A549 (cell line): Measurements from ENCODE around the gene LYSMD1. TPM values are rescaled to one million over a fixed set of nuclear protein-coding genes. Genes with fewer than 3 reads are reported as not detected.

Source experiments
- ATAC-seq, 2 experiments: fragments of 200-7000 bp in 1 of 2; fragments of >200 bp in 1 of 2; cut with Nextera tagmentation in 1 of 2; cut with Tn5 transposase in 1 of 2; 3 replicates each; pipeline versions ENCODE4 v1.8.0 to v1.9.1; 2018 to 2020; ENCODE audit warnings: mild to moderate bottlenecking in 1 of 2, moderate library complexity in 1 of 2
- CTCF ChIA-PET: fragments of 300-600 bp; sonication (Branson Sonifier 250); formaldehyde crosslinking; extraction: SDS; loops from one replicate; lab custom pipeline; 2021; ENCODE audit warnings: antibody characterized with exemption, inconsistent platforms; lab: Yijun Ruan, JAX
- POLR2A ChIA-PET: fragments of 350-600 bp; formaldehyde crosslinking; extraction: SDS; loops from one replicate; lab custom pipeline; 2021; ENCODE audit warnings: antibody characterized with exemption, inconsistent platforms; lab: Yijun Ruan, JAX
- DNase-seq, 2 experiments: peaks; one replicate each; pipeline versions ENCODE4 v3.0.0 to v3.0.0-alpha.2; 2011 to 2016; ENCODE audit warnings: low read depth in 1 of 2, low spot score in 1 of 2
- FAIRE-seq: peaks from 2 replicates; lab custom pipeline; 2011; peaks lifted over from hg19 to GRCh38; lab: Jason Lieb, UNC
- H3K27ac ChIP-seq, 2 experiments: fragments of >200 bp; sonication (Bioruptor Twin); formaldehyde crosslinking; 3 replicates each; pipeline ENCODE4 v1.5.1; 2016 to 2017
- H3K4me1 ChIP-seq: fragments of >200 bp; sonication (Bioruptor Twin); formaldehyde crosslinking; 3 replicates; pipeline ENCODE4 v1.6.1; 2016
- H3K4me2 ChIP-seq: fragments of >200 bp; sonication (Bioruptor Twin); formaldehyde crosslinking; 3 replicates; pipeline ENCODE4 v1.6.1; 2016
- H3K4me3 ChIP-seq: fragments of >200 bp; sonication (Bioruptor Twin); formaldehyde crosslinking; 3 replicates; pipeline ENCODE4 v1.5.1; 2016
- H3K9me3 ChIP-seq: fragments of >200 bp; sonication (Bioruptor Twin); formaldehyde crosslinking; 3 replicates; pipeline ENCODE4 v1.6.1; 2016
- CBX8 ChIP-seq: fragments of 200-600 bp; sonication (generic); IDR thresholded peaks from 2 replicates; pipeline ENCODE4 v1.6.1; 2016
- EHMT2 ChIP-seq: fragments of 200-600 bp; sonication (generic); IDR thresholded peaks from 2 replicates; pipeline ENCODE4 v1.6.1; 2016; ENCODE audit warnings: antibody characterized with exemption, low read depth, mild to moderate bottlenecking, moderate library complexity
- ESRRA ChIP-seq: fragments of 150-350 bp; IDR thresholded peaks from 2 replicates; pipeline ENCODE4 v1.6.1; 2014; ENCODE audit warnings: mild to moderate bottlenecking, low read length, borderline replicate concordance
- FOSB ChIP-seq: fragments of 250-450 bp; sonication (Bioruptor Pico); IDR thresholded peaks from 2 replicates; pipeline ENCODE4 v1.5.0; 2020; ENCODE audit warnings: mild to moderate bottlenecking, moderate library complexity
- HDAC2 ChIP-seq: fragments of 200-600 bp; sonication (generic); IDR thresholded peaks from 2 replicates; pipeline ENCODE4 v1.6.1; 2016
- HOXA7 ChIP-seq: fragments of 250-450 bp; sonication (Bioruptor Pico); IDR thresholded peaks from 2 replicates; pipeline ENCODE4 v1.5.0; 2020; ENCODE audit warnings: mild to moderate bottlenecking, moderate library complexity
- JUN ChIP-seq, 2 experiments: fragments of >200 bp; sonication (Bioruptor Twin); formaldehyde crosslinking; IDR thresholded peaks; 2 replicates in 1 of 2; 3 replicates in 1 of 2; pipeline ENCODE4 v1.6.1; 2016 to 2017
- JUNB ChIP-seq: fragments of >200 bp; sonication (Bioruptor Twin); formaldehyde crosslinking; IDR thresholded peaks from 2 replicates; pipeline ENCODE4 v1.6.1; 2016
- MAFK ChIP-seq: fragments of 450-650 bp; IDR thresholded peaks from 2 replicates; pipeline ENCODE4 v1.6.1; 2014; ENCODE audit not compliant: partially characterized antibody
- MAZ ChIP-seq: fragments of 150-350 bp; IDR thresholded peaks from 2 replicates; pipeline ENCODE4 v1.6.1; 2014; ENCODE audit warnings: antibody characterized with exemption, low read depth, low read length, borderline replicate concordance
- MYC ChIP-seq: IDR thresholded peaks from 2 replicates; pipeline ENCODE4 v1.6.1; 2012; ENCODE audit warnings: mild to moderate bottlenecking, inconsistent platforms, low read length, improper control_type of control experiment, borderline replicate concordance
- NFE2L2 ChIP-seq: fragments of 150-350 bp; conservative IDR thresholded peaks from 2 replicates; pipeline ENCODE4 v1.6.1; 2014; ENCODE audit warnings: low read length
- NPAS2 ChIP-seq: fragments of 250-450 bp; sonication (Bioruptor Pico); IDR thresholded peaks from 2 replicates; pipeline ENCODE4 v1.8.0; 2022; ENCODE audit warnings: mild to moderate bottlenecking, moderate library complexity, borderline replicate concordance
- NR3C1 ChIP-seq: fragments of >200 bp; sonication (Bioruptor Twin); formaldehyde crosslinking; IDR thresholded peaks from 3 replicates; pipeline ENCODE4 v1.6.1; 2017
- POLR2AphosphoS2 ChIP-seq: conservative IDR thresholded peaks from 2 replicates; pipeline ENCODE4 v1.6.1; 2012; ENCODE audit warnings: low read length, improper control_type of control experiment, inconsistent platforms
- RARB ChIP-seq: fragments of 250-450 bp; sonication (Bioruptor Pico); IDR thresholded peaks from 2 replicates; pipeline ENCODE4 v1.8.0; 2021; ENCODE audit warnings: mild to moderate bottlenecking, moderate library complexity
- RCOR1 ChIP-seq: fragments of 150-350 bp; IDR thresholded peaks from 2 replicates; pipeline ENCODE4 v1.6.1; 2014; ENCODE audit warnings: antibody characterized with exemption, low read length, low read depth
- SMC3 ChIP-seq: fragments of >200 bp; sonication (Bioruptor Twin); formaldehyde crosslinking; IDR thresholded peaks from 3 replicates; pipeline ENCODE4 v1.6.1; 2018; ENCODE audit warnings: inconsistent platforms
- SREBF2 ChIP-seq: fragments of 450-650 bp; IDR thresholded peaks from 2 replicates; pipeline ENCODE4 v1.6.1; 2014; ENCODE audit warnings: mild to moderate bottlenecking, moderate library complexity
- TP53 ChIP-seq: fragments of 250-450 bp; sonication (Bioruptor Pico); IDR thresholded peaks from 2 replicates; pipeline ENCODE4 v1.5.0; 2021; ENCODE audit warnings: mild to moderate bottlenecking, moderate library complexity
- ZC3H11A ChIP-seq: fragments of 450-650 bp; IDR thresholded peaks from 2 replicates; pipeline ENCODE4 v1.6.1; 2014; ENCODE audit warnings: antibody characterized with exemption, mild to moderate bottlenecking
- ZSCAN20 ChIP-seq: fragments of 250-450 bp; sonication (Bioruptor Pico); IDR thresholded peaks from 2 replicates; pipeline ENCODE4 v1.8.0; 2022; ENCODE audit warnings: mild to moderate bottlenecking, moderate library complexity
- WGBS: methylation state at CpG from one replicate; pipeline ENCODE4 v1.1.6; 2017; ENCODE audit errors: missing lambda C conversion rate; 5-methylcytosine and 5-hydroxymethylcytosine counted together
- polyA plus RNA-seq, 4 experiments: library from polyadenylated mRNA; depleted of rRNA in 3 of 4; stranded (reverse); fragments of >200 nt; fragmentation: RNase III in 1 of 4; extraction: RNeasy Plus Mini Kit Qiagen cat#74134 plus additional on column Dnase treatment in 1 of 4; gene quantifications; 2 replicates in 3 of 4; 3 replicates in 1 of 4; pipeline ENCODE4 v1.2.3, GENCODE V29; 2011 to 2017
- TF ChIP-seq, protein P1 (sequence below): IDR thresholded peaks from 2 replicates; pipeline ENCODE4 v1.6.1; 2012
- TF ChIP-seq, protein P2 (sequence below): fragments of >200 bp; sonication (Bioruptor Twin); formaldehyde crosslinking; IDR thresholded peaks from 3 replicates; pipeline ENCODE4 v1.5.1; 2016
- TF ChIP-seq, protein P3 (sequence below): fragments of >200 bp; sonication (Bioruptor Twin); formaldehyde crosslinking; IDR thresholded peaks from 3 replicates; pipeline ENCODE4 v1.6.1; 2016
- TF ChIP-seq, protein P4 (sequence below): fragments of 450-650 bp; IDR thresholded peaks from 2 replicates; pipeline ENCODE4 v1.6.1; 2014; ENCODE audit warnings: antibody characterized with exemption

Gene LYSMD1
- polyA plus RNA-seq, 2 of the 4 experiments (the other 2 are of a cell fraction): 7.0 to 10.5 TPM

DNA sequence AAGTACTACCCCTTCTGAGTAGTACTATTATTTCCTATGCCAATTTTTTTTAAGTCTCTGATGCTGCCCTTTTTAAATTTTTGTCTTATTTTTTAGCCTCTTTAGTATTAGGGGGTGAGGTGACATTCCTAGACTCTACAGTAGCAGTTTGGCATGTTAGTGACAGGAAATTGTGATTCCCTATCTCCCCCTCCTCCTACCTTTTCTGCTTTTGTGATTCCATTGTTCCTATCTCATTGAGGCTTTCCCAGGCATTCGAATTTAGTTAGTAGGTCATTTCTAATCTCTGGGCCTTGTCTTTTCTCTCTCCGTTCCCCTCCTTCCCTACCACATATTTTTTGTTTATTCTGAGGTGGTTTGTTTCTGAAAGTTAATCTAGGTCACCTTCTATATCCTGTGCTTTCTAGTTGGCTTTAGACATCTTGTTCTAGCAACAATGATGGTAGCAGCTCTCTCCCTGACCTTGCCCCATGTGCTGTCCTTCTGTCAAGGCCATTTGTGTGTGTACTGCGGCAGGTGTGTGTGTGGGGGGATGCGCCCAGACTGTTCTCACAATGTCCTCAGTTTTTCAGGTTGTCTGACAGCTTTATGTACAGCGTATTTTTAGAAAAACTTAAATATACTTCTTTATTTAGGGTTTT is 40.8 kb downstream of the LYSMD1 start:
- 75% methylated on average over 5 of the region's 5 CpGs for WGBS
- no peak for DNase-seq
- Histone ChIP-seq H3K4me2 (no peak overlapping the region), H3K4me3 (no peak overlapping the region), H3K9me3 (no peaks in the 10 kb centered on the region), H3K4me1 (no peaks in the 10 kb centered on the region), H3K27ac (no peak overlapping the region)
- no peak for ATAC-seq
- TF ChIP-seq RCOR1 (no peak), NFE2L2 (no peak), CBX8 (no peak), SMC3 (no peak), JUN (IDR thresholded peaks at IDR 0.05) (no peak), ZC3H11A (no peak), MAFK (no peak), NPAS2 (no peak), JUNB (no peak), TP53 (CRISPR knock-in tag) (no peak), HDAC2 (no peak), ESRRA (no peak), MAZ (no peak), SREBF2 (no peak), RARB (CRISPR knock-in tag) (no peak), ZSCAN20 (no peak)
- TF ChIP-seq, protein P1, sequence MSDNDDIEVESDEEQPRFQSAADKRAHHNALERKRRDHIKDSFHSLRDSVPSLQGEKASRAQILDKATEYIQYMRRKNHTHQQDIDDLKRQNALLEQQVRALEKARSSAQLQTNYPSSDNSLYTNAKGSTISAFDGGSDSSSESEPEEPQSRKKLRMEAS: no peak
- TF ChIP-seq, protein P2, sequence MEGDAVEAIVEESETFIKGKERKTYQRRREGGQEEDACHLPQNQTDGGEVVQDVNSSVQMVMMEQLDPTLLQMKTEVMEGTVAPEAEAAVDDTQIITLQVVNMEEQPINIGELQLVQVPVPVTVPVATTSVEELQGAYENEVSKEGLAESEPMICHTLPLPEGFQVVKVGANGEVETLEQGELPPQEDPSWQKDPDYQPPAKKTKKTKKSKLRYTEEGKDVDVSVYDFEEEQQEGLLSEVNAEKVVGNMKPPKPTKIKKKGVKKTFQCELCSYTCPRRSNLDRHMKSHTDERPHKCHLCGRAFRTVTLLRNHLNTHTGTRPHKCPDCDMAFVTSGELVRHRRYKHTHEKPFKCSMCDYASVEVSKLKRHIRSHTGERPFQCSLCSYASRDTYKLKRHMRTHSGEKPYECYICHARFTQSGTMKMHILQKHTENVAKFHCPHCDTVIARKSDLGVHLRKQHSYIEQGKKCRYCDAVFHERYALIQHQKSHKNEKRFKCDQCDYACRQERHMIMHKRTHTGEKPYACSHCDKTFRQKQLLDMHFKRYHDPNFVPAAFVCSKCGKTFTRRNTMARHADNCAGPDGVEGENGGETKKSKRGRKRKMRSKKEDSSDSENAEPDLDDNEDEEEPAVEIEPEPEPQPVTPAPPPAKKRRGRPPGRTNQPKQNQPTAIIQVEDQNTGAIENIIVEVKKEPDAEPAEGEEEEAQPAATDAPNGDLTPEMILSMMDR: no peak
- TF ChIP-seq, protein P3, sequence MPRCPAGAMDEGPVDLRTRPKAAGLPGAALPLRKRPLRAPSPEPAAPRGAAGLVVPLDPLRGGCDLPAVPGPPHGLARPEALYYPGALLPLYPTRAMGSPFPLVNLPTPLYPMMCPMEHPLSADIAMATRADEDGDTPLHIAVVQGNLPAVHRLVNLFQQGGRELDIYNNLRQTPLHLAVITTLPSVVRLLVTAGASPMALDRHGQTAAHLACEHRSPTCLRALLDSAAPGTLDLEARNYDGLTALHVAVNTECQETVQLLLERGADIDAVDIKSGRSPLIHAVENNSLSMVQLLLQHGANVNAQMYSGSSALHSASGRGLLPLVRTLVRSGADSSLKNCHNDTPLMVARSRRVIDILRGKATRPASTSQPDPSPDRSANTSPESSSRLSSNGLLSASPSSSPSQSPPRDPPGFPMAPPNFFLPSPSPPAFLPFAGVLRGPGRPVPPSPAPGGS: no peak
- ChIA-PET CTCF (interaction anchor here (1.3 to 2.4 kb wide), 3 partner anchors 25 to 32 kb away, joined by 4 to 7 read pairs (median 5); partner anchors contain the start of gene TNFAIP8L2), POLR2A (no interaction called here)
- FAIRE-seq: no peak

DNA sequence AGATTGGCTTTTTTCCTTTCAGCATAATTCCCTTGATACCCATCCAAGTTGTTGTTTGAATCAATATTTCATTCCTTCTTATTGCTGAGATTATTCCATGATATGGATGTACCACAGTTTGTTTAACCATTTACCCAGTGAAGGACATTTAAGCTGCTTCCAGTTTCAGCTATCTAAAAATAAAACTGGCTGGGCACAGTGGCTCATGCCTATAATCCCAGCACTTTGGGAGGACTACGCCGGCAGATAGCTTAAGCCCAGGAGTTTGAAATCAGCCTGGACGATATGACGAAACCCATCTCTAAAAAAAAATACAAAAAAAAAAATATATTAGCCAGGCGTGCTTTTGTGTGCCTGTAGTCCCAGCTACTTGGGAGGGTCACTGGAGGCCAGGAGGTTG is 51.8 kb downstream of the LYSMD1 start:
- Histone ChIP-seq H3K4me3 (no peak overlapping the region), H3K4me2 (no peak overlapping the region), H3K4me1 (no peaks in the 10 kb centered on the region)
- WGBS: 90% methylated on average over 5 of the region's 5 CpGs
- CTCF ChIA-PET: interaction anchor here (0.7 kb wide), 1 partner anchor 19 kb away, joined by 4 read pairs; no protein-coding TSS in a partner anchor
- no peak for ATAC-seq
- TF ChIP-seq, protein P4, sequence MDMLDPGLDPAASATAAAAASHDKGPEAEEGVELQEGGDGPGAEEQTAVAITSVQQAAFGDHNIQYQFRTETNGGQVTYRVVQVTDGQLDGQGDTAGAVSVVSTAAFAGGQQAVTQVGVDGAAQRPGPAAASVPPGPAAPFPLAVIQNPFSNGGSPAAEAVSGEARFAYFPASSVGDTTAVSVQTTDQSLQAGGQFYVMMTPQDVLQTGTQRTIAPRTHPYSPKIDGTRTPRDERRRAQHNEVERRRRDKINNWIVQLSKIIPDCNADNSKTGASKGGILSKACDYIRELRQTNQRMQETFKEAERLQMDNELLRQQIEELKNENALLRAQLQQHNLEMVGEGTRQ: no peak
- TF ChIP-seq ZSCAN20 (no peak), FOSB (CRISPR knock-in tag) (no peak), HDAC2 (no peak), POLR2AphosphoS2 (no peak), MYC (no peak), NR3C1 (no peak), EHMT2 (no peak), HOXA7 (CRISPR knock-in tag) (no peak)
- TF ChIP-seq, protein P2: no peak
- TF ChIP-seq, all 56 proteins: peak for 0
- DNase-seq (no peak), FAIRE-seq (no peak)
- POLR2A ChIA-PET: no interaction called here
- Histone ChIP-seq H3K9me3 (no peaks in the 10 kb centered on the region), H3K27ac (no peak overlapping the region)
